DLD1 (cell line): ENCODE results near the gene OR2S2.
"Not testable (repeated sequence)": the region's sequence is repeated elsewhere in the genome, so short reads cannot be mapped to it uniquely, and the experiment has no call there.

ENCODE experiments used
- in situ Hi-C: cut with HindIII; loops from 2 replicates; pipeline ENCODE4 v1.10.0; 2017; ENCODE audit warnings: low sequenced_read_pairs

The OR2S2 gene

GRCh38 chr9:35958104-35958837, at the start of gene OR2S2:
OR2S2 (minus strand) TSS chr9:35958154; CDS start chr9:35958098, 56 bp downstream.
- in situ Hi-C loops, result no loop called here

- in situ Hi-C loops, result no loop called here
Measured at GRCh38 chr9:36007316-36007708, 49.4 kb upstream of the OR2S2 start.

GRCh38 chr9:36006549-36007315, 48.8 kb upstream of the OR2S2 start:
- in situ Hi-C loops, result no loop called here

- in situ Hi-C loops, result no loop called here
Measured at GRCh38 chr9:36005891-36006290, 47.9 kb upstream of the OR2S2 start.

- in situ Hi-C loops, result no loop called here
Measured at GRCh38 chr9:35998333-35998732, 40.4 kb upstream of the OR2S2 start.

- in situ Hi-C loops, result not testable (repeated sequence)
Measured at GRCh38 chr9:35997016-35997415, 39.1 kb upstream of the OR2S2 start.

GRCh38 chr9:35996358-35996970, 38.5 kb upstream of the OR2S2 start:
- in situ Hi-C loops, result no loop called here

- in situ Hi-C loops, result no loop called here
Measured at GRCh38 chr9:35994959-35995358, 37.0 kb upstream of the OR2S2 start.

- in situ Hi-C loops, result no loop called here
Measured at GRCh38 chr9:35993976-35994720, 36.2 kb upstream of the OR2S2 start.

GRCh38 chr9:35993136-35993535, 35.2 kb upstream of the OR2S2 start:
- in situ Hi-C loops, result not testable (repeated sequence)

GRCh38 chr9:35990155-35990554, 32.2 kb upstream of the OR2S2 start:
- in situ Hi-C loops, result no loop called here

GRCh38 chr9:35984021-35984420, 26.1 kb upstream of the OR2S2 start:
- in situ Hi-C loops, result no loop called here

- in situ Hi-C loops, result no loop called here
Measured at GRCh38 chr9:35981699-35982098, 23.7 kb upstream of the OR2S2 start.

GRCh38 chr9:35980289-35981011, 22.5 kb upstream of the OR2S2 start:
- in situ Hi-C loops, result no loop called here

- in situ Hi-C loops, result no loop called here
Measured at GRCh38 chr9:35978792-35979191, 20.8 kb upstream of the OR2S2 start.

GRCh38 chr9:35976726-35977125, 18.8 kb upstream of the OR2S2 start:
- in situ Hi-C loops, result no loop called here

- in situ Hi-C loops, result no loop called here
Measured at GRCh38 chr9:35974800-35975199, 16.8 kb upstream of the OR2S2 start.

- in situ Hi-C loops, result no loop called here
Measured at GRCh38 chr9:35972093-35972492, 14.1 kb upstream of the OR2S2 start.

- in situ Hi-C loops, result loop anchor here (10.0 kb wide), 1 partner anchor 58 kb away; no protein-coding TSS in a partner anchor
Measured at GRCh38 chr9:35967042-35967441, 9.1 kb upstream of the OR2S2 start.

- in situ Hi-C loops, result loop anchor here (10.0 kb wide), 1 partner anchor 58 kb away; no protein-coding TSS in a partner anchor
Measured at GRCh38 chr9:35966433-35966832, 8.5 kb upstream of the OR2S2 start.
